Panc1 (cell line): ENCODE data around the gene LTN1. TPM values are rescaled to one million over a fixed set of nuclear protein-coding genes. Genes with fewer than 3 reads are reported as not detected.

Experiments
- ATAC-seq: fragments of 200-7000 bp; cut with Tn5 transposase; 2 replicates; pipeline ENCODE4 v1.9.1; 2020; ENCODE audit warnings: mild to moderate bottlenecking, moderate library complexity
- BruUV-seq: library from RNA; stranded (reverse); fragments of 400-500 nt; replicated peaks from 2 replicates; lab custom pipeline; 2021; lab: Mats Ljungman, UMichigan
- CTCF ChIA-PET: fragments of 300-600 bp; sonication (Branson Sonifier 250); formaldehyde crosslinking; loops from one replicate; lab custom pipeline; 2022; ENCODE audit warnings: antibody characterized with exemption; lab: Charles Lee
- POLR2A ChIA-PET: fragments of 300-600 bp; sonication (Branson Sonifier 250); formaldehyde crosslinking; loops from one replicate; lab custom pipeline; 2022; ENCODE audit warnings: antibody characterized with exemption; lab: Charles Lee
- DNase-seq: peaks from one replicate; pipeline ENCODE4 v3.0.0-alpha.2; 2010; ENCODE audit warnings: low read depth, low spot score
- H3K27ac ChIP-seq: 2 replicates; pipeline ENCODE4 v1.5.1; 2011; ENCODE audit warnings: mild to moderate bottlenecking, low read length, inconsistent platforms
- H3K27me3 ChIP-seq: fragments of 200-500 bp; sonication (Bioruptor generic); 2 replicates; pipeline ENCODE4 v1.6.0; 2014; ENCODE audit warnings: low read length, inconsistent platforms; ENCODE audit not compliant: control insufficient read depth, insufficient read depth
- H3K36me3 ChIP-seq: fragments of 200-500 bp; sonication (Bioruptor generic); 2 replicates; pipeline ENCODE4 v1.5.1; 2014; ENCODE audit warnings: inconsistent platforms, mild to moderate bottlenecking, low read length, moderate library complexity; ENCODE audit not compliant: control insufficient read depth, insufficient read depth
- H3K4me1 ChIP-seq: 2 replicates; pipeline ENCODE4 v1.5.1; 2011; ENCODE audit warnings: inconsistent platforms, mild to moderate bottlenecking, low read length, moderate library complexity; ENCODE audit not compliant: control insufficient read depth, insufficient read depth
- H3K4me3 ChIP-seq, 2 experiments: 2 replicates each; pipeline ENCODE4 v1.5.1; 2011 to 2012; ENCODE audit warnings: low read depth in 2 of 2, low read length in 2 of 2, mild to moderate bottlenecking in 2 of 2, inconsistent platforms in 1 of 2, moderate library complexity in 1 of 2
- H3K9me3 ChIP-seq: fragments of 200-500 bp; sonication (Bioruptor generic); 2 replicates; pipeline ENCODE4 v1.5.1; 2014; ENCODE audit warnings: low read depth, mild to moderate bottlenecking, inconsistent platforms, low read length, moderate library complexity; ENCODE audit not compliant: control insufficient read depth, insufficient read depth
- POLR2AphosphoS5 ChIP-seq: IDR thresholded peaks from 2 replicates; pipeline ENCODE4 v1.6.1; 2012; ENCODE audit warnings: mild to moderate bottlenecking, low read depth, low read length, moderate library complexity
- SIN3A ChIP-seq: IDR thresholded peaks from 2 replicates; pipeline ENCODE4 v1.6.1; 2012; ENCODE audit warnings: low read depth, mild to moderate bottlenecking, low read length, moderate library complexity, borderline replicate concordance; ENCODE audit not compliant: insufficient read depth
- TCF7L2 ChIP-seq: IDR thresholded peaks from 2 replicates; pipeline ENCODE4 v1.6.1; 2011; ENCODE audit warnings: mild to moderate bottlenecking, low read depth, low read length, inconsistent platforms
- in situ Hi-C: cut with HindIII; loops from 2 replicates; pipeline ENCODE4 v1.10.0; 2016; ENCODE audit warnings: low sequenced_read_pairs, low pct_unique_long_range_greater_than_20kb
- intact Hi-C: fragments of 100-400 bp; cut with micrococcal nuclease; formaldehyde crosslinking; loops from one replicate; pipeline ENCODE4 v1.10.0; 2022; ENCODE audit not compliant: unreplicated experiment
- total RNA-seq: library from RNA; stranded (reverse); gene quantifications from one replicate; pipeline ENCODE4 v1.2.1, GENCODE V29; 2021; ENCODE audit not compliant: unreplicated experiment
- TF ChIP-seq, protein P1 (sequence below), 2 experiments: IDR thresholded peaks; 2 replicates each; pipeline ENCODE4 v1.6.1; 2011 to 2012; ENCODE audit warnings: low read depth in 2 of 2, control low read depth in 1 of 2, low read length in 1 of 2, mild to moderate bottlenecking in 1 of 2, moderate library complexity in 1 of 2; ENCODE audit not compliant: insufficient read depth in 1 of 2
- TF ChIP-seq, protein P2 (sequence below): fragments of 450-650 bp; IDR thresholded peaks from 2 replicates; pipeline ENCODE4 v1.5.1; 2017; ENCODE audit warnings: mild to moderate bottlenecking

Gene LTN1
- total RNA-seq, 1 experiment from 2014 or later, result 19.7 TPM

DNA sequence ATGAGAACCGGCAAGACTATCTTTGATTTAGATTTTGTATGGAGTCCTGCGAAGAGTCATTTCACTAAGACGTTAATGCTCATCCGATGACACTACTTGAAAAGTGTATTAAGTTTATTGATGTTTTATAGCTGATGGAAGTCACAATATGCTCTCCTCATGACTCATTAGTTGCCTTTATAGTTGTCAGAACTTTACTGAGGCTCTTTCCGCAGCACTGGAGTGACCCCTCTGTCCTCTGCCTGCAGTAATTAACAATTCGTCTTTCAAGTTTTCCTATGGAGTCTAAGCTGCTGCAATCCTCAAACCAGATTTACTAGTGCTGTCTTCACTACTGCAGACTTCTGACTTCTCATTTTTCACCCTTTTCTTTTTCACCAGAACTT lies 32.6 kb upstream of the LTN1 start:
- H3K27me3 ChIP-seq, result no peaks in the 10 kb centered on the region
- BruUV-seq, result TSS peak; percentile 75
- in situ Hi-C loops (no loop called here), intact Hi-C loops (no loop called here)
- CTCF ChIA-PET, result no interaction called here
- H3K4me1 ChIP-seq, result no peaks in the 10 kb centered on the region; the same call in 1 of the 2 replicates
- ATAC-seq (no peak), DNase-seq (no peak)
- H3K27ac ChIP-seq, result peak overlapping the region; percentile 92
- peak overlapping the region; percentile 92 to 97 for H3K4me3 ChIP-seq
- peaks cover 2% of the 10 kb centered on the region; the same call in 1 of the 2 replicates for H3K36me3 ChIP-seq
- POLR2A ChIA-PET, result no interaction called here
- no peaks in the 10 kb centered on the region for H3K9me3 ChIP-seq
- TF ChIP-seq TCF7L2 (no peak), SIN3A (no peak), POLR2AphosphoS5 (no peak)
- TF ChIP-seq, protein P1, sequence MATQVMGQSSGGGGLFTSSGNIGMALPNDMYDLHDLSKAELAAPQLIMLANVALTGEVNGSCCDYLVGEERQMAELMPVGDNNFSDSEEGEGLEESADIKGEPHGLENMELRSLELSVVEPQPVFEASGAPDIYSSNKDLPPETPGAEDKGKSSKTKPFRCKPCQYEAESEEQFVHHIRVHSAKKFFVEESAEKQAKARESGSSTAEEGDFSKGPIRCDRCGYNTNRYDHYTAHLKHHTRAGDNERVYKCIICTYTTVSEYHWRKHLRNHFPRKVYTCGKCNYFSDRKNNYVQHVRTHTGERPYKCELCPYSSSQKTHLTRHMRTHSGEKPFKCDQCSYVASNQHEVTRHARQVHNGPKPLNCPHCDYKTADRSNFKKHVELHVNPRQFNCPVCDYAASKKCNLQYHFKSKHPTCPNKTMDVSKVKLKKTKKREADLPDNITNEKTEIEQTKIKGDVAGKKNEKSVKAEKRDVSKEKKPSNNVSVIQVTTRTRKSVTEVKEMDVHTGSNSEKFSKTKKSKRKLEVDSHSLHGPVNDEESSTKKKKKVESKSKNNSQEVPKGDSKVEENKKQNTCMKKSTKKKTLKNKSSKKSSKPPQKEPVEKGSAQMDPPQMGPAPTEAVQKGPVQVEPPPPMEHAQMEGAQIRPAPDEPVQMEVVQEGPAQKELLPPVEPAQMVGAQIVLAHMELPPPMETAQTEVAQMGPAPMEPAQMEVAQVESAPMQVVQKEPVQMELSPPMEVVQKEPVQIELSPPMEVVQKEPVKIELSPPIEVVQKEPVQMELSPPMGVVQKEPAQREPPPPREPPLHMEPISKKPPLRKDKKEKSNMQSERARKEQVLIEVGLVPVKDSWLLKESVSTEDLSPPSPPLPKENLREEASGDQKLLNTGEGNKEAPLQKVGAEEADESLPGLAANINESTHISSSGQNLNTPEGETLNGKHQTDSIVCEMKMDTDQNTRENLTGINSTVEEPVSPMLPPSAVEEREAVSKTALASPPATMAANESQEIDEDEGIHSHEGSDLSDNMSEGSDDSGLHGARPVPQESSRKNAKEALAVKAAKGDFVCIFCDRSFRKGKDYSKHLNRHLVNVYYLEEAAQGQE (IDR thresholded peaks at IDR 0.05; ENCODE audit: insufficient read depth in 1 of 2, low read depth in 2 of 2, low read length in 1 of 2), result no peak
- TF ChIP-seq, protein P2, sequence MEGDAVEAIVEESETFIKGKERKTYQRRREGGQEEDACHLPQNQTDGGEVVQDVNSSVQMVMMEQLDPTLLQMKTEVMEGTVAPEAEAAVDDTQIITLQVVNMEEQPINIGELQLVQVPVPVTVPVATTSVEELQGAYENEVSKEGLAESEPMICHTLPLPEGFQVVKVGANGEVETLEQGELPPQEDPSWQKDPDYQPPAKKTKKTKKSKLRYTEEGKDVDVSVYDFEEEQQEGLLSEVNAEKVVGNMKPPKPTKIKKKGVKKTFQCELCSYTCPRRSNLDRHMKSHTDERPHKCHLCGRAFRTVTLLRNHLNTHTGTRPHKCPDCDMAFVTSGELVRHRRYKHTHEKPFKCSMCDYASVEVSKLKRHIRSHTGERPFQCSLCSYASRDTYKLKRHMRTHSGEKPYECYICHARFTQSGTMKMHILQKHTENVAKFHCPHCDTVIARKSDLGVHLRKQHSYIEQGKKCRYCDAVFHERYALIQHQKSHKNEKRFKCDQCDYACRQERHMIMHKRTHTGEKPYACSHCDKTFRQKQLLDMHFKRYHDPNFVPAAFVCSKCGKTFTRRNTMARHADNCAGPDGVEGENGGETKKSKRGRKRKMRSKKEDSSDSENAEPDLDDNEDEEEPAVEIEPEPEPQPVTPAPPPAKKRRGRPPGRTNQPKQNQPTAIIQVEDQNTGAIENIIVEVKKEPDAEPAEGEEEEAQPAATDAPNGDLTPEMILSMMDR, result no peak

DNA sequence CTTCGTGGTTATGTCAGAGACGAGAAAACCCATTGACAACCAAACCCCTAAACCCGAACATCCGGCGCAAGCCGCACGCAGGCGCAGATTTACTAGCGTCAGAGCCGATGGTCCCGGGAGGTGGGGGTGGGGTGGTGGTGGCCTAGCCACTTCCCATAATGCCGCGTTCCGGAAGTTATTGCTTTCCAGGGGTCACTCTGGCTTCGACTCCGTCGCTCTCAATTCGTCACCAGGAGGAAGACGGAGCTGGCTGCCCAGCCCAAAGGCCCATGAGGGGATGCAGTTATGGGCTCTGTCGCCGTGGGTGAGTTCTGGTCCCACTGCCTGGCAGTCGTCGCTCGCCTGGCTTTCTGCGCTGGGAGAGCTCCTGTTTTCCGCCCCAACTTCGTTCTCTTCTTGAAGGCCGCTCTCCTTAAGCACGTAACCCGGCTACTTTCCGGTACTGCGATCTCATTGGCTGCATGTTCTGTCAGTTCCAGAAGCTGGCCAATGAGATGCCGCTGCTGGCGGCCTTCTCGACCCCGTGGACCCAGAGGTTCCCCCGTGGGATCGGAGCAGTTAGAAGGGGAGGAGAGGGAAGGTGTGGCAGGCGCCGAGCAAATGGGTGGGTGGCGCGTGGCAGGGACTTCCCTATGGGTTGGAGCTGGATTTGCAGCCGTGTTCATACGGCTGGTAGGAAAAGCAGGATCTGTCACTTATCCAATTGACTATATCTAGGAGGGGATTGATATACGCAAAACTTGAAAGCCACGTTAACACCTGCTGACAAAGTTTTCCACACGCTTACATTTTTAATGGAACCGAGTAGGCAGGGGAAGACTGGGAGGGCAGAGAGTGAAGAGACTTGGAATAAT lies 32.0 kb upstream of the LTN1 start, which contains the start of gene USP16:
USP16 (plus strand) TSS at position 195 of the 854 bp plus-strand sequence. CDS start 3,246 bp downstream, outside the sequence.
- intact Hi-C loops, result no loop called here
- H3K4me1 ChIP-seq, result no peaks in the 10 kb centered on the region; the same call in 1 of the 2 replicates
- no peaks in the 10 kb centered on the region for H3K9me3 ChIP-seq
- ChIA-PET CTCF (no interaction called here), POLR2A (interaction anchor here (0.7 to 0.9 kb wide), 2 partner anchors 22 to 32 kb away, joined by 3 to 7 read pairs; partner anchors contain the start of gene LTN1)
- in situ Hi-C loops, result no loop called here
- DNase-seq (peak; percentile 93), ATAC-seq (peak; percentile 99)
- no TSS peak for BruUV-seq
- H3K27ac ChIP-seq, result peak within 1 kb of the TSS; percentile 92
- no peaks in the 10 kb centered on the region for H3K27me3 ChIP-seq
- H3K4me3 ChIP-seq, result peak within 1 kb of the TSS; percentile 92 to 97
- peaks cover 2% of the 10 kb centered on the region; the same call in 1 of the 2 replicates for H3K36me3 ChIP-seq
- TF ChIP-seq, protein P1 (IDR thresholded peaks at IDR 0.05; ENCODE audit: insufficient read depth in 1 of 2, low read depth in 2 of 2, low read length in 1 of 2), result no peak
- peak; percentile 19; the same call in 1 of the 2 replicates for TF ChIP-seq TCF7L2
- TF ChIP-seq POLR2AphosphoS5, result peak; percentile 83
- TF ChIP-seq SIN3A, result 0 out of 2 replicates have a peak, but pooled peaks have one; percentile 29
